T-helper 2 cell treated with Interferon-gamma antibody and Interleukin-4, amounts not matched to agents 5 μg/mL and 100 μg/mL, for 36 hours (primary cell): ENCODE results near the gene RHEX.

ENCODE experiments used
- DNase-seq: peaks from one replicate; pipeline ENCODE4 v3.0.0; 2021; ENCODE audit warnings: low spot score
- H3K27ac Mint-ChIP-seq: one replicate; pipeline ENCODE4 v1.8.0; 2021; ENCODE audit warnings: mild to moderate bottlenecking, mixed read lengths
- H3K27me3 Mint-ChIP-seq: one replicate; pipeline ENCODE4 v1.8.0; 2021; ENCODE audit warnings: low read depth, mixed read lengths
- H3K36me3 Mint-ChIP-seq: one replicate; pipeline ENCODE4 v1.8.0; 2021; ENCODE audit warnings: low read depth, mixed read lengths
- H3K4me1 Mint-ChIP-seq: one replicate; pipeline ENCODE4 v1.8.0; 2021; ENCODE audit warnings: low read depth, mixed read lengths
- H3K4me3 Mint-ChIP-seq: one replicate; pipeline ENCODE4 v1.8.0; 2022; ENCODE audit warnings: mild to moderate bottlenecking, moderate library complexity, mixed read lengths
- H3K9me3 Mint-ChIP-seq: one replicate; pipeline ENCODE4 v1.8.0; 2021; ENCODE audit warnings: mixed read lengths

RHEX gene

GRCh38 chr1:206116873-206117150, 63.8 kb downstream of the RHEX start:
- peaks cover 61% of the 10 kb centered on the region for H3K27me3 Mint-ChIP-seq
- DNase-seq: no peak
- H3K27ac Mint-ChIP-seq: no peak overlapping the region
- H3K4me3 Mint-ChIP-seq: no peak overlapping the region
- H3K9me3 Mint-ChIP-seq: peaks cover 15% of the 10 kb centered on the region
- peaks cover 2% of the 10 kb centered on the region for H3K4me1 Mint-ChIP-seq
- H3K36me3 Mint-ChIP-seq: no peaks in the 10 kb centered on the region

GRCh38 chr1:206117151-206117948, 64.4 kb downstream of the RHEX start, which contains the start of gene AVPR1B:
AVPR1B (minus strand) TSS chr1:206117388; CDS start chr1:206116890, 498 bp downstream.
- H3K27ac Mint-ChIP-seq: no peak within 1 kb of the TSS
- H3K4me3 Mint-ChIP-seq: no peak within 1 kb of the TSS
- no peaks in the 10 kb centered on the region for H3K36me3 Mint-ChIP-seq
- peaks cover 2% of the 10 kb centered on the region for H3K4me1 Mint-ChIP-seq
- H3K27me3 Mint-ChIP-seq: peaks cover 61% of the 10 kb centered on the region
- peaks cover 15% of the 10 kb centered on the region for H3K9me3 Mint-ChIP-seq
- no peak for DNase-seq

- DNase-seq: no peak
- peaks cover 1% of the 10 kb centered on the region for H3K4me1 Mint-ChIP-seq
- no peak overlapping the region for H3K27ac Mint-ChIP-seq
- H3K36me3 Mint-ChIP-seq: no peaks in the 10 kb centered on the region
- H3K4me3 Mint-ChIP-seq: no peak overlapping the region
- H3K9me3 Mint-ChIP-seq: peaks cover 15% of the 10 kb centered on the region
- H3K27me3 Mint-ChIP-seq: peaks cover 52% of the 10 kb centered on the region
Measured at GRCh38 chr1:206120406-206120805, 67.4 kb downstream of the RHEX start.

GRCh38 chr1:206121269-206121668, 68.3 kb downstream of the RHEX start:
- H3K27ac Mint-ChIP-seq: no peak overlapping the region
- no peaks in the 10 kb centered on the region for H3K36me3 Mint-ChIP-seq
- H3K27me3 Mint-ChIP-seq: peaks cover 50% of the 10 kb centered on the region
- H3K9me3 Mint-ChIP-seq: peaks cover 15% of the 10 kb centered on the region
- no peak overlapping the region for H3K4me3 Mint-ChIP-seq
- no peak for DNase-seq
- peaks cover 1% of the 10 kb centered on the region for H3K4me1 Mint-ChIP-seq

DNA sequence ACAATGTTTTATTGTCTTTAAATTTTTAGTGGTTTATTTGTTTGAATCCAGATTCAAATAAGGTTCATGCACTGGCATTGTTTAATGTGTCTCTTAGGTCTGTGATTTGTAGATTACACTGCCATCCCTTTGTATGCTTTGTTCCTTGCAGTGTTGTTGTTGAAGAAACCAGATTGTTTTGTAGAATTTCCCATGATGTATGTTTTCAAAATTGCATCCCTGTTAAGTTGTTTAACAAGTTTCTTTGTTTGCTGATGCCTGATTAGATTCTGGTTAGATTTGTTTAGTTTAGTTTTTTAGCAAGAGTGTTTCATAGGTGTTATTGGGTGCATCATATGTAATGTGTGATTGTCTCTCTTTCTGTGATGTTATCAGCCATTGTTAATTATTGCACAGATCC, 69.7 kb downstream of the RHEX start:
- Mint-ChIP-seq H3K27me3 (peaks cover 45% of the 10 kb centered on the region), H3K36me3 (no peaks in the 10 kb centered on the region)

DNA sequence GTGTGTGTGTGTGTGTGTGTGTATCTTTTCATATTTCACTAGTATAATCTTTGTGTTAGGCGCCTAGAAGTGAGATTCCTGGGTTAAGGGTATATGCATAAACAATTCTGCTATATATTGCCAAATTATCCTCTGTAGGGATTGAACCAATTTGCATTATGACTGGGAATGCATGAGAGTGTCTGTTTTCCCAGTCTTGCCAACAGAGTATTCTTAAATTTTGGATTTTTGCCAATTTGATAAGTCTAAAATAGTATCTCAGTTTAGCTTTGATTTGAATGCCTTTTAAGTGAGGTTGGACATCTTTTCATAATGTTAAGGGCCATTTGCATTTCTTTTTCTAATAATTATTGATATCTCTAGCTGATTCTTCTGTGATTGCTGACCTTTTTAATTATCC, 72.4 kb downstream of the RHEX start:
- DNase-seq: no peak
- peaks cover 37% of the 10 kb centered on the region for H3K27me3 Mint-ChIP-seq
- H3K36me3 Mint-ChIP-seq: no peaks in the 10 kb centered on the region
- peaks cover 14% of the 10 kb centered on the region for H3K9me3 Mint-ChIP-seq
- no peaks in the 10 kb centered on the region for H3K4me1 Mint-ChIP-seq
- H3K4me3 Mint-ChIP-seq: no peak overlapping the region
- no peak overlapping the region for H3K27ac Mint-ChIP-seq

More for the DNA sequence above, 69.7 kb downstream of the RHEX start:
- Mint-ChIP-seq H3K27ac (no peak overlapping the region), H3K9me3 (peaks cover 15% of the 10 kb centered on the region), H3K4me3 (no peak overlapping the region), H3K4me1 (peaks cover under 1% of the 10 kb centered on the region)
- DNase-seq: no peak

GRCh38 chr1:206127336-206127735, 74.4 kb downstream of the RHEX start:
- DNase-seq: no peak
- no peaks in the 10 kb centered on the region for H3K36me3 Mint-ChIP-seq
- no peaks in the 10 kb centered on the region for H3K4me1 Mint-ChIP-seq
- H3K9me3 Mint-ChIP-seq: no peaks in the 10 kb centered on the region
- H3K4me3 Mint-ChIP-seq: no peak overlapping the region
- no peak overlapping the region for H3K27ac Mint-ChIP-seq
- peaks cover 38% of the 10 kb centered on the region for H3K27me3 Mint-ChIP-seq

GRCh38 chr1:206128196-206128595, 75.2 kb downstream of the RHEX start:
- no peaks in the 10 kb centered on the region for H3K9me3 Mint-ChIP-seq
- no peak overlapping the region for H3K4me3 Mint-ChIP-seq
- H3K27me3 Mint-ChIP-seq: peaks cover 35% of the 10 kb centered on the region
- no peak for DNase-seq
- H3K27ac Mint-ChIP-seq: no peak overlapping the region
- H3K36me3 Mint-ChIP-seq: no peaks in the 10 kb centered on the region
- H3K4me1 Mint-ChIP-seq: no peaks in the 10 kb centered on the region

DNA sequence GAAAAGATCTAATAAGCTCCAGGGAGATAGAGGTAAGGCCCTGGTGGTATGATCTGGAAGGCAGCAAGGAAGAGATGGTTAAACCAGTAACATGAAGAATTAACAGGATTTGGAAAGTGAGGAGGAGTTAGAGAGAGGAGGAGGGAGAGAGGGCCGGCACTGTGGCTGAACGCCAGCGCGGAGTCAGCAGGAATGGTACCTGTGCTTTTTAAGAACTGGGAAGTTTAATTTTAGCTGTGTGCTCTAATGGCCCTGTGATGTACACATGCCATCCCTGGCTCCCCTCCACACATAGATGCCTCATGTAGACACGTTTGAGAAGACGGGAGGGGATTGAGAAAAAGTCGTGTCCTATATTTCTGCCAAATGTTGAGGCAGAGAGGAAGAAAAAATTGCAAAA, 78.1 kb downstream of the RHEX start:
- H3K9me3 Mint-ChIP-seq: no peaks in the 10 kb centered on the region
- no peak overlapping the region for H3K4me3 Mint-ChIP-seq
- no peaks in the 10 kb centered on the region for H3K36me3 Mint-ChIP-seq
- H3K27me3 Mint-ChIP-seq: peaks cover 25% of the 10 kb centered on the region
- H3K27ac Mint-ChIP-seq: no peak overlapping the region
- DNase-seq: no peak
- no peaks in the 10 kb centered on the region for H3K4me1 Mint-ChIP-seq

- Mint-ChIP-seq H3K27ac (no peak overlapping the region), H3K9me3 (no peaks in the 10 kb centered on the region), H3K27me3 (peaks cover 23% of the 10 kb centered on the region), H3K36me3 (no peaks in the 10 kb centered on the region), H3K4me1 (no peaks in the 10 kb centered on the region), H3K4me3 (no peak overlapping the region)
- no peak for DNase-seq
Measured at GRCh38 chr1:206133751-206134415, 80.9 kb downstream of the RHEX start.

- Mint-ChIP-seq H3K4me3 (no peak overlapping the region), H3K27ac (no peak overlapping the region), H3K4me1 (no peaks in the 10 kb centered on the region), H3K27me3 (peaks cover 30% of the 10 kb centered on the region), H3K9me3 (no peaks in the 10 kb centered on the region), H3K36me3 (no peaks in the 10 kb centered on the region)
- DNase-seq: no peak
Measured at GRCh38 chr1:206135248-206135647, 82.3 kb downstream of the RHEX start.

GRCh38 chr1:206136241-206136640, 83.3 kb downstream of the RHEX start:
- H3K36me3 Mint-ChIP-seq: no peaks in the 10 kb centered on the region
- no peaks in the 10 kb centered on the region for H3K4me1 Mint-ChIP-seq
- H3K27me3 Mint-ChIP-seq: peaks cover 33% of the 10 kb centered on the region
- DNase-seq: no peak
- no peaks in the 10 kb centered on the region for H3K9me3 Mint-ChIP-seq
- no peak overlapping the region for H3K4me3 Mint-ChIP-seq
- no peak overlapping the region for H3K27ac Mint-ChIP-seq

- no peaks in the 10 kb centered on the region for H3K9me3 Mint-ChIP-seq
- H3K27me3 Mint-ChIP-seq: peaks cover 68% of the 10 kb centered on the region
- no peak for DNase-seq
- H3K27ac Mint-ChIP-seq: no peak overlapping the region
- peaks cover 4% of the 10 kb centered on the region for H3K4me1 Mint-ChIP-seq
- no peak overlapping the region for H3K4me3 Mint-ChIP-seq
- no peaks in the 10 kb centered on the region for H3K36me3 Mint-ChIP-seq
Measured at GRCh38 chr1:206142011-206142410, 89.0 kb downstream of the RHEX start.

DNA sequence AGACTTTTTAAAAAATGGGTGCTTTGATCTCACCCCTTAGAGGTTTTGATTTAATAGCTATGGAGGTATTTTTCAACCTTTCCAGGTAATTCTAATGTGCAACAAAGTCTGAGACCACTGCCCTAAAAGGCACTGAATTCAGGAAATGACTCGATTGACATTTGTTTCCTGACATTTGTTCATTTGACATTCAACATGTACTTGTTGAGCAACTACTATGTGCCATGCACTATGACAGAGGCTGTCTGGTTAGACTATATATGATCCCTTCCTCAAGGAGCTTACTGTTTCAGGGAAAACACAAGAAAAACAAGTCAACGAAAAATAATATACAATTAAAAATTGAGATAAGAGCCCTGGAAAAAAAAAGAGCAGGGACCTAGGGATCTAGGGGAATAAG, 89.8 kb downstream of the RHEX start:
- H3K4me3 Mint-ChIP-seq: no peak overlapping the region
- no peak overlapping the region for H3K27ac Mint-ChIP-seq
- no peaks in the 10 kb centered on the region for H3K36me3 Mint-ChIP-seq
- H3K27me3 Mint-ChIP-seq: peaks cover 67% of the 10 kb centered on the region
- H3K9me3 Mint-ChIP-seq: no peaks in the 10 kb centered on the region
- peaks cover 4% of the 10 kb centered on the region for H3K4me1 Mint-ChIP-seq
- no peak for DNase-seq
